ENCODE data around the gene EP400.

GRCh38 chr12:132116709-132117557 lies 167.2 kb downstream of the EP400 start:
- no peak for TF ChIP-seq CTCF (IDR thresholded peaks at IDR 0.05)
- TF ChIP-seq POLR2AphosphoS5 (IDR thresholded peaks at IDR 0.05), result no peak
- TF ChIP-seq POLR2A (IDR thresholded peaks at IDR 0.05), result no peak
- no peak for TF ChIP-seq EP300 (IDR thresholded peaks at IDR 0.05)
